Uterus (tissue), 2 donors: ENCODE measurements around the gene OR51F2.

Experiments
- POLR2A ChIP-seq, 2 donors: fragments of 450-650 bp; IDR thresholded peaks; one replicate each; pipeline ENCODE4 v1.6.1; 2016; ENCODE audit warnings: antibody characterized with exemption in 2 of 2, mild to moderate bottlenecking in 1 of 2, moderate library complexity in 1 of 2
- TF ChIP-seq, protein P1 (sequence below), 4 experiments: fragments of 200-600 bp in 2 of 4; fragments of 450-650 bp in 2 of 4; sonication (generic) in 2 of 4; IDR thresholded peaks; one replicate each; pipeline ENCODE4 v1.5.1; 2016 to 2019; ENCODE audit warnings: antibody characterized with exemption in 4 of 4, mild to moderate bottlenecking in 2 of 4, moderate library complexity in 1 of 4

DNA sequence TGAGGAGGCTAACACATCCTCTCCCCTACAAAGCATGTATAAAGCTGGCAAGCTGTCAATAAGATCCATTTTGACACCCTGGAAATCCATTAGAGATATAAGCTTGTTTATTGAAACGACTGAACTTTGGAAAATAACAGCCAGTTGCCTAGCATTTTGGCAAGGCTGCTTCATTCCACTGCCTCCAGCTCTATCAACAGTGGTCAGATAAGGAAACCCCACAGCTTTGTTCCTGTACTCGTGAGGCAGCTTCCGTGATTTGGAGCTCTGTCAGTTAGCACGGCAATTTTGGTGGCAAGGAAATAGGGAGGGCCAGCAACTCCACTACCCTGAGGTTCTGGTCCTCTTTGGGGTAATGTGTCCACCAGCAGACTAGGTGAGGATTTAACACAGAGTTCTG lies 29.9 kb downstream of the OR51F2 start:
- TF ChIP-seq POLR2A (IDR thresholded peaks at IDR 0.05), result no peak
- TF ChIP-seq, protein P1, sequence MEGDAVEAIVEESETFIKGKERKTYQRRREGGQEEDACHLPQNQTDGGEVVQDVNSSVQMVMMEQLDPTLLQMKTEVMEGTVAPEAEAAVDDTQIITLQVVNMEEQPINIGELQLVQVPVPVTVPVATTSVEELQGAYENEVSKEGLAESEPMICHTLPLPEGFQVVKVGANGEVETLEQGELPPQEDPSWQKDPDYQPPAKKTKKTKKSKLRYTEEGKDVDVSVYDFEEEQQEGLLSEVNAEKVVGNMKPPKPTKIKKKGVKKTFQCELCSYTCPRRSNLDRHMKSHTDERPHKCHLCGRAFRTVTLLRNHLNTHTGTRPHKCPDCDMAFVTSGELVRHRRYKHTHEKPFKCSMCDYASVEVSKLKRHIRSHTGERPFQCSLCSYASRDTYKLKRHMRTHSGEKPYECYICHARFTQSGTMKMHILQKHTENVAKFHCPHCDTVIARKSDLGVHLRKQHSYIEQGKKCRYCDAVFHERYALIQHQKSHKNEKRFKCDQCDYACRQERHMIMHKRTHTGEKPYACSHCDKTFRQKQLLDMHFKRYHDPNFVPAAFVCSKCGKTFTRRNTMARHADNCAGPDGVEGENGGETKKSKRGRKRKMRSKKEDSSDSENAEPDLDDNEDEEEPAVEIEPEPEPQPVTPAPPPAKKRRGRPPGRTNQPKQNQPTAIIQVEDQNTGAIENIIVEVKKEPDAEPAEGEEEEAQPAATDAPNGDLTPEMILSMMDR (IDR thresholded peaks at IDR 0.05), result no peak
